DND-41 (cell line): ENCODE results near the gene MTX1.

Source experiments
- EZH2 ChIP-seq: IDR thresholded peaks from 3 replicates; pipeline ENCODE4 v1.6.1; 2012; ENCODE audit warnings: borderline replicate concordance, low read depth, mild to moderate bottlenecking, moderate library complexity, low read length, inconsistent platforms; ENCODE audit not compliant: severe bottlenecking
- TF ChIP-seq, protein P1 (sequence below): IDR thresholded peaks from 2 replicates; pipeline ENCODE4 v1.5.1; 2012; ENCODE audit warnings: borderline replicate concordance, low read length, moderate library complexity, mild to moderate bottlenecking; ENCODE audit not compliant: poor library complexity, severe bottlenecking; ENCODE audit errors: extremely low read depth

GRCh38 chr1:155209312-155209721 is 822 bp downstream of the MTX1 start:
- TF ChIP-seq, protein P1, sequence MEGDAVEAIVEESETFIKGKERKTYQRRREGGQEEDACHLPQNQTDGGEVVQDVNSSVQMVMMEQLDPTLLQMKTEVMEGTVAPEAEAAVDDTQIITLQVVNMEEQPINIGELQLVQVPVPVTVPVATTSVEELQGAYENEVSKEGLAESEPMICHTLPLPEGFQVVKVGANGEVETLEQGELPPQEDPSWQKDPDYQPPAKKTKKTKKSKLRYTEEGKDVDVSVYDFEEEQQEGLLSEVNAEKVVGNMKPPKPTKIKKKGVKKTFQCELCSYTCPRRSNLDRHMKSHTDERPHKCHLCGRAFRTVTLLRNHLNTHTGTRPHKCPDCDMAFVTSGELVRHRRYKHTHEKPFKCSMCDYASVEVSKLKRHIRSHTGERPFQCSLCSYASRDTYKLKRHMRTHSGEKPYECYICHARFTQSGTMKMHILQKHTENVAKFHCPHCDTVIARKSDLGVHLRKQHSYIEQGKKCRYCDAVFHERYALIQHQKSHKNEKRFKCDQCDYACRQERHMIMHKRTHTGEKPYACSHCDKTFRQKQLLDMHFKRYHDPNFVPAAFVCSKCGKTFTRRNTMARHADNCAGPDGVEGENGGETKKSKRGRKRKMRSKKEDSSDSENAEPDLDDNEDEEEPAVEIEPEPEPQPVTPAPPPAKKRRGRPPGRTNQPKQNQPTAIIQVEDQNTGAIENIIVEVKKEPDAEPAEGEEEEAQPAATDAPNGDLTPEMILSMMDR: peak; percentile 1
- TF ChIP-seq EZH2: no peak
